H9 (cell line): ENCODE results near the gene CAMTA1. TPM values are rescaled to one million over a fixed set of nuclear protein-coding genes. Genes with fewer than 3 reads are reported as not detected.

Experiments used
- DNase-seq: peaks from one replicate; pipeline ENCODE4 v3.0.0-alpha.2; 2017
- H2AFZ ChIP-seq: one replicate; pipeline ENCODE4 v1.6.1; 2013; ENCODE audit warnings: mild to moderate bottlenecking, low read length, control low read depth, moderate library complexity
- H2AK5ac ChIP-seq: 2 replicates; pipeline ENCODE4 v1.6.1; 2013; ENCODE audit warnings: low read length, control low read depth, mixed read lengths; ENCODE audit not compliant: insufficient read length
- H2BK120ac ChIP-seq: one replicate; pipeline ENCODE4 v1.6.1; 2013; ENCODE audit warnings: low read depth, mild to moderate bottlenecking, low read length, control low read depth, inconsistent platforms; ENCODE audit not compliant: poor library complexity, severe bottlenecking
- H2BK12ac ChIP-seq: 2 replicates; pipeline ENCODE4 v1.6.1; 2013; ENCODE audit warnings: low read length, control low read depth, mixed read lengths, low read depth; ENCODE audit not compliant: insufficient read length
- H2BK15ac ChIP-seq: 2 replicates; pipeline ENCODE4 v1.6.1; 2013; ENCODE audit warnings: low read depth, low read length, control low read depth
- H2BK20ac ChIP-seq: one replicate; pipeline ENCODE4 v1.6.1; 2013; ENCODE audit warnings: low read depth, mild to moderate bottlenecking, low read length, control low read depth, inconsistent platforms; ENCODE audit not compliant: poor library complexity, severe bottlenecking
- H2BK5ac ChIP-seq: 2 replicates; pipeline ENCODE4 v1.6.1; 2013; ENCODE audit warnings: low read length, control low read depth, mixed read lengths; ENCODE audit not compliant: insufficient read length
- H3K14ac ChIP-seq: 2 replicates; pipeline ENCODE4 v1.6.1; 2013; ENCODE audit warnings: low read length, control low read depth; ENCODE audit not compliant: insufficient read depth
- H3K18ac ChIP-seq: 2 replicates; pipeline ENCODE4 v1.6.1; 2013; ENCODE audit warnings: low read depth, mild to moderate bottlenecking, mixed read lengths, low read length, control low read depth; ENCODE audit not compliant: insufficient read length
- H3K23ac ChIP-seq: 2 replicates; pipeline ENCODE4 v1.6.1; 2013; ENCODE audit warnings: low read length, control low read depth, mixed read lengths, low read depth; ENCODE audit not compliant: insufficient read length
- H3K23me2 ChIP-seq: 2 replicates; pipeline ENCODE4 v1.6.1; 2013; ENCODE audit warnings: low read depth, mild to moderate bottlenecking, mixed read lengths, low read length, control low read depth; ENCODE audit not compliant: insufficient read length, poor library complexity, severe bottlenecking
- H3K27ac ChIP-seq: 2 replicates; pipeline ENCODE4 v1.5.1; 2013; ENCODE audit warnings: low read length, control low read depth, mixed read lengths, low read depth; ENCODE audit not compliant: insufficient read length
- H3K27me3 ChIP-seq: 2 replicates; pipeline ENCODE4 v1.6.1; 2013; ENCODE audit warnings: low read length, control low read depth, inconsistent platforms; ENCODE audit not compliant: insufficient read depth
- H3K4ac ChIP-seq: 2 replicates; pipeline ENCODE4 v1.6.1; 2013; ENCODE audit warnings: low read depth, mild to moderate bottlenecking, control low read depth, inconsistent platforms, low read length, moderate library complexity
- H3K4me1 ChIP-seq: 2 replicates; pipeline ENCODE4 v1.6.1; 2013; ENCODE audit warnings: low read length, control low read depth, inconsistent platforms; ENCODE audit not compliant: insufficient read depth
- H3K4me2 ChIP-seq: 2 replicates; pipeline ENCODE4 v1.6.1; 2013; ENCODE audit warnings: low read length, control low read depth, mixed read lengths; ENCODE audit not compliant: insufficient read length, insufficient read depth
- H3K56ac ChIP-seq: 2 replicates; pipeline ENCODE4 v1.6.1; 2013; ENCODE audit warnings: low read depth, mild to moderate bottlenecking, mixed read lengths, low read length, control low read depth; ENCODE audit not compliant: insufficient read length
- H3K79me1 ChIP-seq: 2 replicates; pipeline ENCODE4 v1.6.1; 2013; ENCODE audit warnings: low read depth, mild to moderate bottlenecking, moderate library complexity, low read length, control low read depth, inconsistent platforms; ENCODE audit not compliant: insufficient read depth, poor library complexity, severe bottlenecking
- H3K79me2 ChIP-seq: 2 replicates; pipeline ENCODE4 v1.6.1; 2013; ENCODE audit warnings: low read length, control low read depth, inconsistent platforms; ENCODE audit not compliant: insufficient read depth
- H3K9ac ChIP-seq: 2 replicates; pipeline ENCODE4 v1.6.1; 2013; ENCODE audit warnings: low read length, control low read depth, mixed read lengths; ENCODE audit not compliant: insufficient read length; ENCODE audit errors: extremely low read depth
- H3K9me3 ChIP-seq: one replicate; pipeline ENCODE4 v1.6.1; 2013; ENCODE audit warnings: low read depth, low read length, inconsistent platforms; ENCODE audit not compliant: control insufficient read depth
- H3T11ph ChIP-seq: one replicate; pipeline ENCODE4 v1.6.1; 2013; ENCODE audit warnings: mild to moderate bottlenecking, low read length, control low read depth, inconsistent platforms
- H4K20me1 ChIP-seq: one replicate; pipeline ENCODE4 v1.6.1; 2013; ENCODE audit not compliant: control insufficient read depth, insufficient read length, insufficient read depth
- H4K5ac ChIP-seq: 2 replicates; pipeline ENCODE4 v1.6.1; 2013; ENCODE audit warnings: low read depth, mild to moderate bottlenecking, mixed read lengths, low read length, control low read depth; ENCODE audit not compliant: insufficient read length
- H4K8ac ChIP-seq: replicated peaks from 2 replicates; pipeline ENCODE4 v1.6.1; 2013; ENCODE audit warnings: low read length, control low read depth, mixed read lengths, low read depth; ENCODE audit not compliant: insufficient read length
- H4K91ac ChIP-seq: 2 replicates; pipeline ENCODE4 v1.6.1; 2013; ENCODE audit warnings: low read depth, mild to moderate bottlenecking, moderate library complexity, mixed read lengths, low read length, control low read depth; ENCODE audit not compliant: insufficient read length
- H3K27ac Mint-ChIP-seq, 3 experiments: 2 replicates in 2 of 3; 3 replicates in 1 of 3; pipeline ENCODE4 v1.8.0; 2020 to 2021; ENCODE audit warnings: mixed read lengths in 3 of 3, mild to moderate bottlenecking in 1 of 3, moderate library complexity in 1 of 3
- H3K27me3 Mint-ChIP-seq: 2 replicates; pipeline ENCODE4 v1.8.0; 2021; ENCODE audit warnings: low read depth, mild to moderate bottlenecking, moderate library complexity, mixed read lengths
- H3K36me3 Mint-ChIP-seq, 3 experiments: 2 replicates in 2 of 3; 3 replicates in 1 of 3; pipeline ENCODE4 v1.8.0; 2020 to 2021; ENCODE audit warnings: low read depth in 3 of 3, mixed read lengths in 3 of 3; ENCODE audit not compliant: insufficient read depth in 1 of 3
- H3K4me1 Mint-ChIP-seq, 2 experiments: 2 replicates each; pipeline ENCODE4 v1.8.0; 2020; ENCODE audit warnings: mixed read lengths in 2 of 2
- H3K4me3 Mint-ChIP-seq, 2 experiments: 2 replicates in 1 of 2; 3 replicates in 1 of 2; pipeline ENCODE4 v1.8.0; 2020 to 2021; ENCODE audit warnings: mild to moderate bottlenecking in 2 of 2, mixed read lengths in 2 of 2, moderate library complexity in 1 of 2
- H3K9me3 Mint-ChIP-seq, 2 experiments: 2 replicates in 1 of 2; 3 replicates in 1 of 2; pipeline ENCODE4 v1.8.0; 2020; ENCODE audit warnings: mild to moderate bottlenecking in 2 of 2, mixed read lengths in 2 of 2, moderate library complexity in 1 of 2
- CTCF ChIP-seq: fragments of 200-600 bp; sonication (generic); conservative IDR thresholded peaks from 3 replicates; pipeline ENCODE4 v1.8.0; 2021; ENCODE audit warnings: antibody characterized with exemption, mild to moderate bottlenecking
- WGBS: extraction: QIAGEN DNeasy Blood & Tissue Kit; methylation state at CpG from one replicate; pipeline ENCODE4 v1.1.7; 2013; ENCODE audit warnings: missing lambda C conversion rate, low lambda C conversion rate, mixed read lengths; ENCODE audit not compliant: insufficient read length; ENCODE audit errors: extremely low coverage; 5-methylcytosine and 5-hydroxymethylcytosine counted together
- total RNA-seq: library from RNA; stranded (reverse); gene quantifications from 2 replicates; pipeline ENCODE4 v1.2.1, GENCODE V29; 2021

Gene CAMTA1
- total RNA-seq, 1 experiment from 2014 or later = 115 TPM

- H3T11ph ChIP-seq = no peak overlapping the region
- Mint-ChIP-seq H3K9me3 (no peaks in the 10 kb centered on the region; a peak in 1 of 5 replicates), H3K4me3 (no peak overlapping the region), H3K4me1 (peaks cover 35 to 63% of the 10 kb centered on the region in 2 experiments), H3K36me3 (peaks cover 0 to 6% (median 0%) of the 10 kb centered on the region in 3 experiments; a peak in 1 of 7 replicates), H3K27me3 (no peaks in the 10 kb centered on the region; the same call in 1 of the 2 replicates), H3K27ac (no peak overlapping the region)
- no peak overlapping the region for H2BK20ac ChIP-seq
- no peaks in the 10 kb centered on the region for H3K79me2 ChIP-seq
- H3K23ac ChIP-seq = no peak overlapping the region
- no peak overlapping the region for H2BK15ac ChIP-seq
- no peak overlapping the region for H3K18ac ChIP-seq
- TF ChIP-seq CTCF = no peak
- H4K5ac ChIP-seq = no peak overlapping the region
- H2AK5ac ChIP-seq = no peak overlapping the region
- no peak overlapping the region for H3K27ac ChIP-seq
- no CpG with 5 or more reads among the region's 12 CpGs for WGBS
- no peak overlapping the region for H3K56ac ChIP-seq
- H3K9ac ChIP-seq = no peak overlapping the region
- no peaks in the 10 kb centered on the region for H3K23me2 ChIP-seq
- no peak overlapping the region for H4K91ac ChIP-seq
- H4K20me1 ChIP-seq = no peaks in the 10 kb centered on the region
- no peaks in the 10 kb centered on the region for H3K9me3 ChIP-seq
- no peak overlapping the region for H3K4me2 ChIP-seq
- DNase-seq = no peak
- H2BK120ac ChIP-seq = no peak overlapping the region
- H2BK12ac ChIP-seq = no peak overlapping the region
- no peaks in the 10 kb centered on the region for H3K79me1 ChIP-seq
- no peak overlapping the region for H2BK5ac ChIP-seq
- H3K14ac ChIP-seq = no peak overlapping the region
- no peaks in the 10 kb centered on the region for H3K4me1 ChIP-seq
- no peak overlapping the region for H2AFZ ChIP-seq
- H3K27me3 ChIP-seq = no peaks in the 10 kb centered on the region
- H4K8ac ChIP-seq = no peak overlapping the region
- H3K4ac ChIP-seq = no peak overlapping the region
Observed at GRCh38 chr1:6953216-6953615, 168.0 kb downstream of the CAMTA1 start.
